ENCODE results near the gene PNPLA1.
A peak's percentile ranks its signal among the peaks of the same experiment; 100 is the strongest.

- TF ChIP-seq CTCF (IDR thresholded peaks at IDR 0.05) = peak in 1 of 3 donors; percentile 86
- TF ChIP-seq POLR2A (IDR thresholded peaks at IDR 0.05) = no peak
Observed at GRCh38 chr6:36302227-36302976, 32.5 kb downstream of the PNPLA1 start.
